ENCODE data around the gene IFT27. TPM values are rescaled to one million over a fixed set of nuclear protein-coding genes. Genes with fewer than 3 reads are reported as not detected.

Gene IFT27
- total RNA-seq, 1 donor from 2014 or later: 30.2 TPM

GRCh38 chr22:36737776-36738175 lies 38.1 kb downstream of the IFT27 start:
- Histone ChIP-seq H3K36me3 (no peaks in the 10 kb centered on the region), H3K27me3 (ENCODE audit: low read depth) (peaks cover 9% of the 10 kb centered on the region), H3K4me1 (peaks cover 9% of the 10 kb centered on the region), H3K27ac (no peak overlapping the region), H3K4me3 (no peak overlapping the region), H3K9me3 (no peaks in the 10 kb centered on the region)
- intact Hi-C loops (cut with DNase I): no loop called here
- peak; percentile 80 for DNase-seq
- TF ChIP-seq, protein P1, sequence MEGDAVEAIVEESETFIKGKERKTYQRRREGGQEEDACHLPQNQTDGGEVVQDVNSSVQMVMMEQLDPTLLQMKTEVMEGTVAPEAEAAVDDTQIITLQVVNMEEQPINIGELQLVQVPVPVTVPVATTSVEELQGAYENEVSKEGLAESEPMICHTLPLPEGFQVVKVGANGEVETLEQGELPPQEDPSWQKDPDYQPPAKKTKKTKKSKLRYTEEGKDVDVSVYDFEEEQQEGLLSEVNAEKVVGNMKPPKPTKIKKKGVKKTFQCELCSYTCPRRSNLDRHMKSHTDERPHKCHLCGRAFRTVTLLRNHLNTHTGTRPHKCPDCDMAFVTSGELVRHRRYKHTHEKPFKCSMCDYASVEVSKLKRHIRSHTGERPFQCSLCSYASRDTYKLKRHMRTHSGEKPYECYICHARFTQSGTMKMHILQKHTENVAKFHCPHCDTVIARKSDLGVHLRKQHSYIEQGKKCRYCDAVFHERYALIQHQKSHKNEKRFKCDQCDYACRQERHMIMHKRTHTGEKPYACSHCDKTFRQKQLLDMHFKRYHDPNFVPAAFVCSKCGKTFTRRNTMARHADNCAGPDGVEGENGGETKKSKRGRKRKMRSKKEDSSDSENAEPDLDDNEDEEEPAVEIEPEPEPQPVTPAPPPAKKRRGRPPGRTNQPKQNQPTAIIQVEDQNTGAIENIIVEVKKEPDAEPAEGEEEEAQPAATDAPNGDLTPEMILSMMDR (IDR thresholded peaks at IDR 0.05): no peak
- ATAC-seq: peak; percentile 52 to 79

DNA sequence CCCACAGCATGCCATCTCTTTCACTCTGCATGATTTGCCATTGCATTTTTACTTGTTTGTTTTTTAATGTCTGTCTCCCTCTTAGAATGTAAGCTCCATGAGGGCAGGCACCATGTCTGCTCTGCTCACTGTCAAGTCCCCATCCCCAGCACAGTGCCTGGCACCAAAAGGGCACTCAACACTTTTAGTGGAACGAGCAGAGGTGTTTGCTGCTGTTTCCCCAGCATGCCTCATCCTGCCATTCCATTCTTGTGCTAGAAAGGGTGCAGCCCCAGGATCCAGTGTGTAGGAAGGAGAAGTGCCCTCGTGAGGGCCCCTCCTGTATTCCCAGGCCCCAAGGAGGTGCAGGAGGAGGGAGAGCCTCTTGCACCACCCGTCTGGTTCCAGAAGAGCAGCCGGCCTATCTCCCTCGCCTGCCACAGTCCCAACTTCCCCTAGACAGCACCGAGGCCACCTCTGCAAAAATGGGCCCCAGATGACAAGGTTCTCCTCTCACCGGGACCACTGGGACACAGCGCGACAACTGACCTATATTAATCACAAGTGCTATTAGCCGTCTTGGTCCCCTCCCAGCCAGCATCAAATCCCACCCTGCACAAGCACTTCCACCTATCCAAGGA lies 39.1 kb downstream of the IFT27 start:
- ATAC-seq (peak; percentile 26 to 45), DNase-seq (no peak)
- TF ChIP-seq, protein P1 (IDR thresholded peaks at IDR 0.05): no peak
- intact Hi-C loops (cut with DNase I): no loop called here
- Histone ChIP-seq H3K27ac (no peak overlapping the region), H3K9me3 (no peaks in the 10 kb centered on the region), H3K4me3 (no peak overlapping the region), H3K4me1 (peaks cover 9% of the 10 kb centered on the region), H3K36me3 (no peaks in the 10 kb centered on the region), H3K27me3 (ENCODE audit: low read depth) (peaks cover 9% of the 10 kb centered on the region)

DNA sequence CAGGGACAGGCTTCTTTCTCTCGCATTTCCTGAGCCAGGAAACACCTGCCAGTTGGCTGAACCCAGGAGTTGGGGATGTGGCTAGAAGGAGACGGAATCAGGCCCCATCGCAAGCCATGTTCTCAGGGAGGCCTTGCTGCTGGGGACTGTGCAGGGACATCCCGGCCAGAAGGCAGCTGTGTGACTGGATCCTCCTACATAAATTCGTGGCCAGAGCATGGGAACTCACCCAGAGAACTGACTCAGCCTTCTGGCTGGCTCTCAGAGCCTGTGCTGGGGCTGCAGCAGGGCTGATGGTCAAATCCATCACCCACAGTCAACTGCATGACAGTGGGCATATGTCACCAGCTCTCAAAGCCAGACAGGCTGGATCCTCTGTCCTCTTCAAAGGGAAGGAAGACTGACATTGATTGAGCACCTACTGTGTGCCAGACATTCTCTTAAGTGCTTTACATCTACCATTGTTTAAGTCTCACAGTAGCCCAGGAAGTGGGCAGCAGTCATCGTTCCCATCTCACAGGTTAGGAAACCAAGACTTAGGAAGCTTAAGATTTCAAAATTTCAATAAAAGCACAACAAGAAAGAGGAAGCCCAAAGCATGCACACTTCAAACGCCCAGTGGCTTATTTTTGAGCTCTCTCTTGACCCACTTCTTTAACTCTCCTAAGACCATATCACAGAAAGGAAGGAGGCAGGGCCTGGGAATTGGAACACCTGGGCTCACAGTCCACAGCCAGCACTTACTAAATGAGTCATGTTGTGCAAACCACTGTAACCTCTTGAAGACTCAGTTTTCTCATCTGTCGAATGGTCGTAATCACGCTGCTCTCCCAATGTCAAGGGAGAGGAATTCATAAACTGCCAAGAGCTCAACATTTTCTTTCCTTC lies 41.5 kb downstream of the IFT27 start:
- DNase-seq (no peak), ATAC-seq (peak in 1 of 2 donors; percentile 32)
- TF ChIP-seq, protein P1 (IDR thresholded peaks at IDR 0.05): no peak
- Histone ChIP-seq H3K27me3 (ENCODE audit: low read depth) (peaks cover 12% of the 10 kb centered on the region), H3K4me1 (peaks cover 9% of the 10 kb centered on the region), H3K27ac (no peak overlapping the region), H3K4me3 (no peak overlapping the region), H3K36me3 (no peaks in the 10 kb centered on the region), H3K9me3 (no peaks in the 10 kb centered on the region)
- intact Hi-C loops (cut with DNase I): no loop called here

- H3K27ac ChIP-seq: no peak overlapping the region
- H3K36me3 ChIP-seq: no peaks in the 10 kb centered on the region
- no peak for DNase-seq
- no peak overlapping the region for H3K4me3 ChIP-seq
- H3K9me3 ChIP-seq: no peaks in the 10 kb centered on the region
- TF ChIP-seq, protein P1 (IDR thresholded peaks at IDR 0.05): no peak
- intact Hi-C loops (cut with DNase I): no loop called here
- H3K4me1 ChIP-seq: peaks cover 9% of the 10 kb centered on the region
- peaks cover 12% of the 10 kb centered on the region for H3K27me3 ChIP-seq (ENCODE audit: low read depth)
- ATAC-seq: no peak
These were observed 42.6 kb downstream of the IFT27 start for GRCh38 chr22:36733271-36733670.

DNA sequence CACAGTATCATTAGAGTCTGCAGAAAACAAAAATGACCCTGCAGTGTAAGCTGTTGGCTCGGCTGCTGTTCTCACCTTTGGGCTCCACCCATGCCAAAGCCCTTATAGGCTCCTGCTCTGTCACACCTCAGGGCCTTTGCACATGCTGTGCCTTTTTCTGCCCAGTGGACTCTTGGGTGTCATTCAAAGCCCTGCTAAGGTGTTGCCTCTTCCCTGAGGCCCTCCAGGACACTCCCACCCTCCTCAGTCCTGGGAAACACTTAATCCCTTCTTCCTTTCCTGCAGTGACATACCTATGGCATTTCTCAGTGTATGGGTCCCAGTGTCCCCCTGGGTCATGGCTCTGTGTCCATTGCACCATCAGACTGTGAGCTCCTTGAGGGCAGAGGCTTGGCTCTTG lies 43.3 kb downstream of the IFT27 start:
- Histone ChIP-seq H3K4me3 (no peak overlapping the region), H3K4me1 (peaks cover 9% of the 10 kb centered on the region), H3K27me3 (ENCODE audit: low read depth) (peaks cover 12% of the 10 kb centered on the region), H3K27ac (no peak overlapping the region), H3K36me3 (no peaks in the 10 kb centered on the region), H3K9me3 (no peaks in the 10 kb centered on the region)
- TF ChIP-seq, protein P1 (IDR thresholded peaks at IDR 0.05): no peak
- ATAC-seq: no peak
- intact Hi-C loops (cut with DNase I): no loop called here
- no peak for DNase-seq
